HG02588 (cell line): ENCODE results near the gene ZC3H11A.

Experiments
- ATAC-seq: cut with Tn5 transposase; IDR thresholded peaks from one replicate; pipeline ENCODE4 v1.9.1; 2021; ENCODE audit warnings: mild to moderate bottlenecking, moderate library complexity; ENCODE audit not compliant: unreplicated experiment

ZC3H11A gene

DNA sequence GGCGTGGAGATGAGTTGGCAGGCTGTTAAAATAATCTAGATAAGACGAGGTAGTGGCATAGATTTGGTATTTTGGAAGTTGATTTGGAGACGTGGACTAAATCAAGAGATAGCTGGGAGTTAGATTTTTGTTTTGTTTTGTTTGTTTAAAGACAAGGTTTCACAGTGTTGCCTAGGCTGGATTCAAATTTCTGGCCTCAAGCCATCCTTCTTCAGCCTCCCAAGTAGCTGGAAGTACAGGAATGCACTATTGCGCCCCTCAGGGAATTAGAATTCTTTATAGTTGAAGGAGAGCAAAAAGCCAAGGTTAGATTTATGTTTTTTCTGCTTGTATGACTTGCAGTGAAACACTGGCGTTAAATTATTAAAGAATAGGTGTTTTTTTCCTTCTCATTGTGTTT lies 43.7 kb downstream of the ZC3H11A start:
- no peak for ATAC-seq

GRCh38 chr1:203840208-203840808 lies 44.9 kb downstream of the ZC3H11A start:
- ATAC-seq, result no peak

- ATAC-seq, result no peak
Observed at GRCh38 chr1:203842559-203842876, 47.1 kb downstream of the ZC3H11A start.

DNA sequence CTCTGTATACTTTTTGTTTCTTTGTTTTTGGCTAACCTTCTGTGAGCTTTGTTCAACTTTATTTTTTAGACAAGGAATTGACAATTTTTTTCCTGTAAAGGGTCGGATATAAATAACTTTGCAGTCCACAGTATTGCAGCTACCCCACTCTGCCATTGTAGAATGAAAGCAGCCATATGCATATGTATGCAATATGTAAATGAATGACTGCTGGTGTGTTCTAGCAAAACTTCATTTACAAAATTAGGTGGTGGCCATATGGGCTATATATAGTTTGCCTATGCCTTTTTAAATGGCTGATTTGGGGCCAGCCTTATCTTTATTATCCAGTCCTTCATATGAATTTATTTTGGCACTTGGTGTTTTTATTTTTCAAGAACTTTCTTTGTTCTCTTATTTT lies 48.0 kb downstream of the ZC3H11A start:
- ATAC-seq, result no peak
